Gastroesophageal sphincter (tissue), 4 donors: ENCODE measurements around the gene KLHL29. TPM values are rescaled to one million over a fixed set of nuclear protein-coding genes. Genes with fewer than 3 reads are reported as not detected.

Experiments
- ATAC-seq: fragments of 150-250 bp; one replicate; pipeline ENCODE4 v1.9.1; 2016; ENCODE audit warnings: mild to moderate bottlenecking, moderate library complexity
- H3K27ac ChIP-seq, 4 donors: fragments of 200-600 bp; sonication (generic) in 3 of 4; 1 replicate in 3 of 4; 2 replicates in 1 of 4; pipeline ENCODE4 v1.5.1; 2016 to 2019
- H3K27me3 ChIP-seq: fragments of 200-600 bp; sonication (generic); one replicate; pipeline ENCODE4 v1.5.1; 2019
- H3K36me3 ChIP-seq, 2 donors: fragments of 200-600 bp; sonication (generic); one replicate each; pipeline ENCODE4 v1.5.1; 2019; ENCODE audit warnings: control low read depth in 1 of 2
- H3K4me1 ChIP-seq, 3 donors: fragments of 200-600 bp; sonication (generic); 1 replicate in 2 of 3; 2 replicates in 1 of 3; pipeline ENCODE4 v1.5.1; 2016 to 2019; ENCODE audit warnings: control low read depth in 2 of 3
- H3K4me3 ChIP-seq, 2 donors: fragments of 200-600 bp; sonication (generic); one replicate each; pipeline ENCODE4 v1.5.1; 2019; ENCODE audit warnings: mild to moderate bottlenecking in 1 of 2, moderate library complexity in 1 of 2
- H3K9me3 ChIP-seq, 3 donors: fragments of 200-600 bp; sonication (generic); one replicate each; pipeline ENCODE4 v1.5.1; 2017 to 2019; ENCODE audit warnings: control low read depth in 2 of 3
- CTCF ChIP-seq, 4 experiments: fragments of 200-600 bp in 2 of 4; fragments of 450-650 bp in 2 of 4; sonication (generic) in 1 of 4; IDR thresholded peaks; one replicate each; pipeline ENCODE4 v1.5.1; 2017 to 2019; ENCODE audit warnings: antibody characterized with exemption in 4 of 4, mild to moderate bottlenecking in 2 of 4, moderate library complexity in 2 of 4
- EP300 ChIP-seq: sonication (generic); formaldehyde crosslinking; IDR thresholded peaks from one replicate; pipeline ENCODE4 v1.6.1; 2017; ENCODE audit warnings: antibody characterized with exemption, mild to moderate bottlenecking
- POLR2A ChIP-seq, 2 donors: fragments of 450-650 bp; IDR thresholded peaks; one replicate each; pipeline ENCODE4 v1.6.1; 2017; ENCODE audit warnings: antibody characterized with exemption in 2 of 2, mild to moderate bottlenecking in 2 of 2, moderate library complexity in 1 of 2
- POLR2AphosphoS5 ChIP-seq: sonication (generic); formaldehyde crosslinking; IDR thresholded peaks from one replicate; pipeline ENCODE4 v1.6.1; 2017; ENCODE audit warnings: antibody characterized with exemption
- WGBS, 2 donors: methylation state at CpG; one replicate each; pipeline ENCODE4 v1.1.5; 2018; ENCODE audit warnings: low coverage in 1 of 2; 5-methylcytosine and 5-hydroxymethylcytosine counted together
- total RNA-seq, 4 donors: library from RNA; depleted of rRNA; stranded (reverse); fragments of >200 nt; gene quantifications; one replicate each; pipeline ENCODE4 v1.1.0, GENCODE V29; 2016

KLHL29 gene
- total RNA-seq, 4 donors from 2014 or later = 15.2 to 31.5 (median 24.2) TPM

- H3K27ac ChIP-seq = peak overlapping the region; percentile 41 to 76 (median 72)
- 39 to 41% methylated on average over 7 to 9 of the region's 9 CpGs for WGBS, 2 donors
- H3K36me3 ChIP-seq = peaks cover 0 to 76% of the 10 kb centered on the region in 2 donors
- peak overlapping the region in 1 of 2 donors; percentile 8 for H3K4me3 ChIP-seq
- no peak for ATAC-seq
- peaks cover 0 to 26% (median 5%) of the 10 kb centered on the region in 3 donors for H3K4me1 ChIP-seq
- TF ChIP-seq EP300 (no peak), POLR2A (IDR thresholded peaks at IDR 0.05) (no peak), POLR2AphosphoS5 (no peak), CTCF (IDR thresholded peaks at IDR 0.05) (no peak)
- no peaks in the 10 kb centered on the region for H3K27me3 ChIP-seq
- no peaks in the 10 kb centered on the region for H3K9me3 ChIP-seq
Observed at GRCh38 chr2:23707096-23707495, 322.1 kb downstream of the KLHL29 start.

- Histone ChIP-seq H3K36me3 (peaks cover 0 to 60% of the 10 kb centered on the region in 2 donors), H3K4me3 (no peak overlapping the region), H3K27ac (no peak overlapping the region), H3K9me3 (no peaks in the 10 kb centered on the region), H3K4me1 (peaks cover 0 to 38% (median 5%) of the 10 kb centered on the region in 3 donors), H3K27me3 (no peaks in the 10 kb centered on the region)
- TF ChIP-seq EP300 (no peak), CTCF (IDR thresholded peaks at IDR 0.05) (no peak), POLR2AphosphoS5 (no peak), POLR2A (IDR thresholded peaks at IDR 0.05) (no peak)
- no peak for ATAC-seq
- 94 to 96% methylated on average over 5 of the region's 6 CpGs for WGBS, 2 donors
Observed at GRCh38 chr2:23708771-23709170, 323.8 kb downstream of the KLHL29 start.

GRCh38 chr2:23709311-23709710 lies 324.3 kb downstream of the KLHL29 start:
- WGBS, 2 donors = 97 to 100% methylated on average over 6 of the region's 8 CpGs
- Histone ChIP-seq H3K27ac (no peak overlapping the region), H3K4me1 (peaks cover 0 to 38% (median 5%) of the 10 kb centered on the region in 3 donors), H3K36me3 (peaks cover 0 to 54% of the 10 kb centered on the region in 2 donors), H3K4me3 (no peak overlapping the region), H3K27me3 (no peaks in the 10 kb centered on the region), H3K9me3 (no peaks in the 10 kb centered on the region)
- TF ChIP-seq POLR2A (IDR thresholded peaks at IDR 0.05) = no peak
- no peak for TF ChIP-seq POLR2AphosphoS5
- no peak for TF ChIP-seq CTCF (IDR thresholded peaks at IDR 0.05)
- ATAC-seq = no peak

DNA sequence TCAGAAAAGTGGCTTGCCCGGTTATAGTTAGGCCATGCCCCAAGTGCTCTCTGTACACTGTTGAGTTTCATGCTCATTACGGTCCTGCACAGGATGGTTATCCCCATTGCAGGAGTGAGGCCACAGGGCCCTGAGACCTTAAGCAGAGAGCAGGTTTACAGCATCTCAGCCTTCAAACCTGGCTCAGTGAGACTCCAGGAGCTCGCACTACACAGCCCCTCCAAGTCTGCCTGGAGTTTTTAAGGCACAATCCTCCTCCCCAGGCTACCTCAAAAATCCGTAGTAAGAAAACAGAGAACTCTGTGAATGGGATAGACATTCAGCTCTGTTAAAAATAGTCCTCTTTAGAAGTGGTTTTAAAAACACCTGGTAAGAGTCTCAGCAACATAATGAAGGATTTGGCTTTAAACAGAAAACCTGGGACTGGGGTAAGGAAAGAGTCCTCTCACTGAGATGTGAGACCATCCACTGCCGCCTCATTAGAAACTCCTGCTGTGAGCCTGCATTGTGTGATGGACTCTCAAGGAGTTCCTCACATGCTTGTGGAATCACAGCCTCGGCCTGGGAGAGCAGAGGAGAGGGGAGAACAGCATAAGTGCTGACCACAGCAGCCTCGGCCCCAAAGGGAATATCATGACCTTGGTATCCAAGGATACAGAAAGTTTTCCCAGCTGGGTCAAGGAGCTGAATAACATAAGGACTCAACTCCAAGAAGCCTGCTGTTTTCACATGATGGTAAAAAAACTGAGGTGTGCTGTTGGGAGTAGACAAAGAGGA lies 327.2 kb downstream of the KLHL29 start:
- TF ChIP-seq CTCF (IDR thresholded peaks at IDR 0.05) = no peak
- no peak for TF ChIP-seq EP300
- no peak for TF ChIP-seq POLR2A (IDR thresholded peaks at IDR 0.05)
- no peak for TF ChIP-seq POLR2AphosphoS5
- WGBS, 2 donors = 81 to 82% methylated on average over 4 to 6 of the region's 7 CpGs
- H3K4me1 ChIP-seq = peaks cover 0 to 24% (median 0%) of the 10 kb centered on the region in 3 donors
- ATAC-seq = no peak
- H3K27me3 ChIP-seq = no peaks in the 10 kb centered on the region
- H3K4me3 ChIP-seq = no peak overlapping the region
- H3K36me3 ChIP-seq = peaks cover 0 to 26% of the 10 kb centered on the region in 2 donors
- H3K27ac ChIP-seq = no peak overlapping the region
- H3K9me3 ChIP-seq = no peaks in the 10 kb centered on the region

DNA sequence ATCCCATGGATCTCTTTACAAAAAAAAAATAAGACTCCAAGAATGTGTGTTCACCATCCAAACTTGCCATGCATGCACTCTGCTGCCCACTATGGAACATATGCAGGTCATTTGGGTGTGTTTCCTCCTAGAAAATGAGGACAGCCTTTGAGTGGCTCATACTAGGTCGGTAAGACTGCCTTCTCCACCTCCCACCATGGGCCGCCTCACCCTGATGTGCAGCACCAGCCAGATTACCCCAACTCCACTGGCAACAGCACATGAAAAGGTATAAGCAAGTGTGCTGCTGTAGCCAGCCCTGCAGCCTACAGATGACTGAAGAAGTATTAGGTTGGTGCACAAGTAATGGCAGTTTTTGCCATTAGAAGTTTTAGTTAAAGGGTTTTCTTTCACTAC lies 327.8 kb downstream of the KLHL29 start:
- no peak overlapping the region for H3K4me3 ChIP-seq
- no peaks in the 10 kb centered on the region for H3K9me3 ChIP-seq
- no peak overlapping the region for H3K27ac ChIP-seq
- H3K4me1 ChIP-seq = peaks cover 0 to 18% (median 0%) of the 10 kb centered on the region in 3 donors
- WGBS, 2 donors = 33 to 80% methylated on average over 1 to 2 of the region's 2 CpGs
- TF ChIP-seq POLR2A (IDR thresholded peaks at IDR 0.05) (no peak), POLR2AphosphoS5 (no peak), CTCF (IDR thresholded peaks at IDR 0.05) (no peak)
- no peak for ATAC-seq
- H3K27me3 ChIP-seq = no peaks in the 10 kb centered on the region
- H3K36me3 ChIP-seq = peaks cover 0 to 20% of the 10 kb centered on the region in 2 donors
